GM23248 (cell line): ENCODE measurements around the gene MGAT5. TPM values are rescaled to one million over a fixed set of nuclear protein-coding genes. Genes with fewer than 3 reads are reported as not detected.

ENCODE experiments used
- DNase-seq: peaks from one replicate; pipeline ENCODE4 v3.0.0-alpha.2; 2015
- H2AFZ ChIP-seq: fragments of 200-600 bp; sonication (generic); 2 replicates; pipeline ENCODE4 v1.6.1; 2016; ENCODE audit warnings: antibody characterized with exemption
- H3F3A ChIP-seq: fragments of 200-600 bp; sonication (generic); 2 replicates; pipeline ENCODE4 v1.6.1; 2016; ENCODE audit warnings: mild to moderate bottlenecking, antibody characterized with exemption, mixed run types; ENCODE audit not compliant: insufficient read depth
- H3K27ac ChIP-seq: fragments of 200-600 bp; sonication (generic); 2 replicates; pipeline ENCODE4 v1.5.1; 2016; ENCODE audit warnings: mild to moderate bottlenecking
- H3K27me3 ChIP-seq: fragments of 200-600 bp; sonication (generic); replicated peaks from 2 replicates; pipeline ENCODE4 v1.6.1; 2016; ENCODE audit warnings: mild to moderate bottlenecking; ENCODE audit not compliant: insufficient read depth
- H3K36me3 ChIP-seq: fragments of 200-600 bp; sonication (generic); 2 replicates; pipeline ENCODE4 v1.6.1; 2016; ENCODE audit warnings: low read depth, mild to moderate bottlenecking
- H3K4me1 ChIP-seq: fragments of 200-600 bp; sonication (generic); 2 replicates; pipeline ENCODE4 v1.6.1; 2016; ENCODE audit warnings: mild to moderate bottlenecking; ENCODE audit not compliant: insufficient read depth
- H3K4me2 ChIP-seq: fragments of 200-600 bp; sonication (generic); one replicate; pipeline ENCODE4 v1.6.1; 2016; ENCODE audit warnings: mild to moderate bottlenecking; ENCODE audit not compliant: unreplicated experiment
- H3K4me3 ChIP-seq: fragments of 200-600 bp; sonication (generic); 2 replicates; pipeline ENCODE4 v1.5.1; 2016; ENCODE audit warnings: mild to moderate bottlenecking
- H3K79me2 ChIP-seq: fragments of 200-600 bp; sonication (generic); 2 replicates; pipeline ENCODE4 v1.6.1; 2016; ENCODE audit warnings: mild to moderate bottlenecking; ENCODE audit not compliant: insufficient read depth
- H3K9ac ChIP-seq: fragments of 200-600 bp; sonication (generic); 2 replicates; pipeline ENCODE4 v1.6.1; 2016; ENCODE audit warnings: mild to moderate bottlenecking
- H3K9me2 ChIP-seq: fragments of 200-600 bp; sonication (generic); 2 replicates; pipeline ENCODE4 v1.6.1; 2016; ENCODE audit warnings: mixed run types, mild to moderate bottlenecking, moderate library complexity; ENCODE audit not compliant: insufficient read depth
- H3K9me3 ChIP-seq: fragments of 200-600 bp; sonication (generic); one replicate; pipeline ENCODE4 v1.6.1; 2017; ENCODE audit warnings: low read depth
- H4K20me1 ChIP-seq: fragments of 200-600 bp; sonication (generic); 2 replicates; pipeline ENCODE4 v1.6.0; 2016; ENCODE audit not compliant: insufficient read depth
- EZH2 ChIP-seq: fragments of 200-600 bp; sonication (generic); IDR thresholded peaks from 2 replicates; pipeline ENCODE4 v1.6.1; 2018; ENCODE audit warnings: antibody characterized with exemption, mild to moderate bottlenecking; ENCODE audit not compliant: insufficient read depth, poor library complexity, severe bottlenecking
- EZH2phosphoT487 ChIP-seq: fragments of 200-600 bp; sonication (generic); IDR thresholded peaks from 2 replicates; pipeline ENCODE4 v1.6.1; 2018; ENCODE audit warnings: antibody characterized with exemption, moderate library complexity, mild to moderate bottlenecking, low read depth; ENCODE audit not compliant: insufficient read depth
- WGBS, 2 experiments: methylation state at CpG; one replicate each; pipeline ENCODE4 v1.1.6; 2015 to 2017; ENCODE audit warnings: low lambda C conversion rate in 2 of 2, low coverage in 1 of 2; ENCODE audit errors: missing lambda C conversion rate in 2 of 2; 5-methylcytosine and 5-hydroxymethylcytosine counted together
- in situ Hi-C: fragments of 300-500 bp; cut with MboI; formaldehyde crosslinking; loops from 2 replicates; pipeline ENCODE4 v1.15.0; 2020
- polyA plus RNA-seq: library from polyadenylated mRNA; unstranded; fragments of >200 nt; fragmentation: Nextera tagmentation; extraction: Ambion mirVana; gene quantifications from 2 replicates; pipeline ENCODE4 v1.2.1, GENCODE V29; 2016
- total RNA-seq: library from RNA; depleted of rRNA; stranded (reverse); fragments of >200 nt; shearing (Covaris generic); gene quantifications from 2 replicates; pipeline ENCODE4 v1.2.3, GENCODE V29; 2014

The MGAT5 gene
- total and polyA plus RNA-seq, 2 experiments from 2014 or later: 1.8 to 15.9 TPM

GRCh38 chr2:134334542-134335353 is 80.9 kb downstream of the MGAT5 start:
- Histone ChIP-seq H3K9me3 (no peaks in the 10 kb centered on the region), H3F3A (no peaks in the 10 kb centered on the region), H3K4me1 (no peaks in the 10 kb centered on the region), H3K79me2 (no peaks in the 10 kb centered on the region), H3K4me3 (no peak overlapping the region), H3K9ac (no peak overlapping the region), H3K27me3 (no peaks in the 10 kb centered on the region), H4K20me1 (no peaks in the 10 kb centered on the region), H3K27ac (no peak overlapping the region), H3K4me2 (no peak overlapping the region), H2AFZ (no peak overlapping the region), H3K36me3 (no peaks in the 10 kb centered on the region), H3K9me2 (no peaks in the 10 kb centered on the region)
- in situ Hi-C loops: no loop called here
- WGBS, 2 experiments: 63 to 65% methylated on average over 3 of the region's 3 CpGs
- TF ChIP-seq EZH2phosphoT487: no peak
- no peak for TF ChIP-seq EZH2
- no peak for DNase-seq

DNA sequence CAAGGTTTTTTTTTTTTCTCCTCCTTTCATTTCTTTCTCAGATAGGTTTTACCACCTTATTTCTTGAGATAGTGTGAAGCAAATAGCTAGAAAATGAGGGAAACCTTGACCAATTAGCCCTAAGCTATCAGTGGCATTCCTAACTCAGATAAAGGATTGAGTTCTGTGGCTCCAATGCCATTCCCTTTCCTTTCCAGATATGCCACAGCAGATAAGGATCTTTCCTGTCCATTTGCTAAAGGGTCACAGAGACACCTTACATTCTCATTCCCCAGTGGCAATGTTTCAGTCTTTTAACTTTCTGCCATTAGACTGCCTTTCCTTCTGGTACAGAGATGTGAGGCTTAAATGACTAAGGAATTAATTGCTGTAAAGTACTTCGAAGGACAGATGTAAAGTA is 81.7 kb downstream of the MGAT5 start:
- 95 to 96% methylated on average over 1 of the region's 1 CpG for WGBS, 2 experiments
- H4K20me1 ChIP-seq: no peaks in the 10 kb centered on the region
- in situ Hi-C loops: no loop called here
- no peaks in the 10 kb centered on the region for H3K9me3 ChIP-seq
- no peaks in the 10 kb centered on the region for H3K79me2 ChIP-seq
- no peak overlapping the region for H2AFZ ChIP-seq
- DNase-seq: no peak
- no peaks in the 10 kb centered on the region for H3K27me3 ChIP-seq
- H3K9ac ChIP-seq: no peak overlapping the region
- H3K9me2 ChIP-seq: no peaks in the 10 kb centered on the region
- H3K4me1 ChIP-seq: no peaks in the 10 kb centered on the region
- H3K4me2 ChIP-seq: no peak overlapping the region
- H3K4me3 ChIP-seq: no peak overlapping the region
- TF ChIP-seq EZH2: no peak
- no peak for TF ChIP-seq EZH2phosphoT487
- no peaks in the 10 kb centered on the region for H3K36me3 ChIP-seq
- no peaks in the 10 kb centered on the region for H3F3A ChIP-seq
- no peak overlapping the region for H3K27ac ChIP-seq

GRCh38 chr2:134336352-134336751 is 82.5 kb downstream of the MGAT5 start:
- H3K27me3 ChIP-seq: no peaks in the 10 kb centered on the region
- no peak for DNase-seq
- H3K36me3 ChIP-seq: no peaks in the 10 kb centered on the region
- H3K79me2 ChIP-seq: no peaks in the 10 kb centered on the region
- H3F3A ChIP-seq: no peaks in the 10 kb centered on the region
- no peak overlapping the region for H3K27ac ChIP-seq
- no peaks in the 10 kb centered on the region for H3K9me3 ChIP-seq
- H3K9me2 ChIP-seq: no peaks in the 10 kb centered on the region
- H3K9ac ChIP-seq: no peak overlapping the region
- no peak overlapping the region for H3K4me3 ChIP-seq
- H3K4me2 ChIP-seq: no peak overlapping the region
- no peaks in the 10 kb centered on the region for H4K20me1 ChIP-seq
- 69 to 71% methylated on average over 4 of the region's 4 CpGs for WGBS, 2 experiments
- no peaks in the 10 kb centered on the region for H3K4me1 ChIP-seq
- TF ChIP-seq EZH2phosphoT487 (no peak), EZH2 (no peak)
- no peak overlapping the region for H2AFZ ChIP-seq
- in situ Hi-C loops: no loop called here

- Histone ChIP-seq H3F3A (no peaks in the 10 kb centered on the region), H3K9me2 (no peaks in the 10 kb centered on the region), H3K36me3 (no peaks in the 10 kb centered on the region), H2AFZ (no peak overlapping the region), H3K79me2 (no peaks in the 10 kb centered on the region), H3K9ac (no peak overlapping the region), H3K4me1 (no peaks in the 10 kb centered on the region), H3K9me3 (no peaks in the 10 kb centered on the region), H3K27ac (no peak overlapping the region), H3K4me2 (no peak overlapping the region), H3K4me3 (no peak overlapping the region), H4K20me1 (no peaks in the 10 kb centered on the region), H3K27me3 (no peaks in the 10 kb centered on the region)
- WGBS, 2 experiments: 91 to 100% methylated on average over 3 of the region's 3 CpGs
- in situ Hi-C loops: no loop called here
- DNase-seq: no peak
- no peak for TF ChIP-seq EZH2phosphoT487
- no peak for TF ChIP-seq EZH2
Observed at GRCh38 chr2:134336921-134337320, 83.0 kb downstream of the MGAT5 start.
